GM21360 (cell line): ENCODE data around the gene GAS6.

ENCODE experiments used
- ATAC-seq: cut with Tn5 transposase; IDR thresholded peaks from one replicate; pipeline ENCODE4 v1.9.1; 2021; ENCODE audit warnings: mild to moderate bottlenecking, moderate library complexity; ENCODE audit not compliant: unreplicated experiment

The GAS6 gene

DNA sequence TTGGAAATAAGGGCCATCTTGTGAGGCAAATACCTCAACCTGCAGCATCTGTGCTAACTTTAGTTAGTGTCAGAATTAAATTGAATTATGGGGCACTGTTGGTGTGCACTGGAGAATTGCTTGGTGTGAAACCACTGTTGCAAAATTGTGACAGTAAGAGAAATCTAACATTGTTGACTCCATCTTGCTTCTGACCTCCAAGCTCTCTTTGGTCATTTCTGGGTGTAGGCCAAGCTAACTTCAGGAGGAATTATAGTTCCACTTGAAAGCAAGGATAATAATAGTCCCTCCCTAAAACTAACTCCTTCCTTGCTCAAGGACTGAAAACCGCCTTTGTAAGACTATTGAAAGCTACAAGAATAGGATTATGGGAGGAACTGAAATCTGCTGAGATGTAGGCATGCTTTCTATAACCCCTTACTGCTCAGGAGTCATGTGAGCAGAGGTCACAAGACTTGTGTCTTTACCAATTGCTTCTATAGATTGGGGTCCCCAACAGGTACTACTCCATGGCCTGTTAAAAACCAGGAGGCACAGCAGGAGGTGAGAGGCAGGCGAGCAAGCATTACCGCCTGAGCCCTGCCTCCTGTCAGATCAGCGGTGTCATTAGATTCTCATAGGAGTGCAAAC is 24.9 kb upstream of the GAS6 start:
- no peak for ATAC-seq

DNA sequence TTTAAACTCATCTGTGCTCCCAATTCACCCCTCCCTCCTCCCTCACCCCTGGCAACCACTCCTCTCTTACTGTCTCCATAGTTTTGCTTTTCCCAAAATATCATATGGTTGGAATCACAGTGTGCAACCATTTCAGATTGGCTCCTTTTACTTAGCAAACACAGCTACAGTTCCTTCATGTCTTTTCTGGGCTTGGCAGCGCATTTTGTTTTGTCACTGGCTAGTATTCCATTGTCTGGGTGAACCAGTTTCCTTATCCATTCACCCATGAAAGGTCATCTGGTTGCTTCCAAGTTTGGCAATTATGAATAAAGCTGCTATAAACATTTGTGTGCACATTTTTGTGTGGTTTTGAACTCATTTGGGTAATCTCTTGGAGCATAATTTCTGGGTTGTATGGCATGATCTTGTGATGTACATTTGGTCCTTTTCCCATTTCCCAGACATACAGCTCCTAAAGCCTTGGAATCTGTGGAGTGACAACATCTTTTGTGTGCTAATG is 23.9 kb upstream of the GAS6 start:
- ATAC-seq, result no peak

DNA sequence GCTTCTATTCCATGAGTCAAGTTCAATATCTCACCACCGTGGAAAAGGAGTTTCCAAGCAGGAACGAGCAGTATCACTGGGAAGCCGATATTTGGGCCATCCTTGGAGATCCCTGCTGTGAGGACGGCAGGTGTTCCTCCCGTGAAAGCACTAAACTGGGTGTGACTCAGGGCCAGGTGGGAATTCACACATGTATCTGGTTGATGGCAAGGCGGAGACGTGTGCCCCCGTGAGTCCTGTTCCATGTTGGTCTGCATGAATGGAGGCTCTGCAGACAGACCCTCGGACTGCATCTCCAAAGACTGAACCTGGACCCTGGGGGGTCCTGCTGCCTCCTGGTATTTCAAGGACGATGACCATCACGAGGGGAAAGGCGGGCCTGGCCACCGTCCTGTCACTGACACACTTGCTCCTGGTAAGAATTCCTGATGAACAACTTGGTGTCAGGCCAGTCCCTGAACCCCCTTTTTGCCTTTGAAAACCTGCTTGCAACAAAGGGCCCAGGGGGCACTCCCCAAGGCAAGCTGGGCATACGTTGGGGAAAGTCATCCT is 22.8 kb upstream of the GAS6 start:
- ATAC-seq, result no peak

DNA sequence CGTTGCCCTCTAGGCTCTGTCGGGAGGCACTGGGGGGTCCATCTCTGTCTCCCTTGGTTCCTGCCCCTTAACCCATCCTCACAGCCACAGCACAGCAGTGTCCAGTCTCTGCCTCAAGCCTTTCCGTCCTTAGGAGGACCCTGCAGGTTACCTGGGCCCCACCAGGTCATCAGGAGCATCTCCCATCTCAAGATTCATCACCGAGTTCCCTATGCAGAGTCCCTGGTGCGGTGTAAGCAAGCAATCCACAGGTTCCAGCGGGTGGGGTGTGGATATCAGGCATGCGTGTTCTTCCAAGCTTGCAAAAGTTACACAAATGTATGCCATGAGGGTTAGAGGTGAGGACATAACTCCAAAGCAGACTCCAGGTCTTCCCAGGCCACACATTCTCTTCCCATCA is 20.9 kb upstream of the GAS6 start:
- no peak for ATAC-seq

DNA sequence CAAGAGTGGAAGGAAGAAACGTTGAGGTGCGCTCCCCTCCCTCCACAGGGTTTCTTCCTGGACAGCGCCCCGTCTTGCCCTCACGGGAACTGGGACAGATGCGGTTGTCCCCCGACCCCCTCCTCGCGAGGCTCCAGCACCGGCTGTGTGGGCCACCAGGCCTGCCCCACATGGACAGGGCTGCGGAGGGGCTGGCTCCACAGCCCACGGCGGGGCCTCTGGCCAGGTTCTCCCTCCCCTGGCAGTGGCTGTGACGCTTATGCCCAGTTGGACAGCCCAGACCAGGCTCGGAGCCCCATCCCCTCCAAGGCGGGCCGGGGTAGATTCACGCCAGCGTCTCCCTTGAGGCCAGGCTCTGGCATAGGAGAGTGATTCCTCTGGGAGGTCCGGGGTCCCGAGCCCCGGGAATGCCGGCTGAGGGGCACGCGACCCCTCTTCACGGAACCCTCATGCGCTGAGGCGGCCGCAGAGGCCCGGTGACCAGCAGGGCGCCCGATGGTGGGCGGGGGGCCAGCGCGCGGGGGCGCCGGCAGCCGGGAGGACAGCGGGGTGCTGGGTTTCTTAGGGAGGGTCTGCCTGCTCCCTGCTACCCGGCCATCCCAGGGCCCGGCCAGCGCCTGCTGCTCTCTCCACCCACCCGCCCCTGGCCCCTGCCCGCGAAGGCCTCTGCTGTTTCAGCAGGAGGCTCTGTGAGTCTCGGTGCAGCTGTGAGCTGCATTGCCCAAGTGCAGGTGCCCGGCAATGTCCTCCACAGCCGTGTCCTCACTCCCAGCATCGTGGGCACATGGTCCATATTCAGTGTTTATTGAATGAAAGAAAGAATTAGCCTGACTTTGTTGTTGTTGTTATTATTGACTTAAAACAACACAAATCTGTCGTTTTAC is 20.3 kb upstream of the GAS6 start:
- no peak for ATAC-seq

DNA sequence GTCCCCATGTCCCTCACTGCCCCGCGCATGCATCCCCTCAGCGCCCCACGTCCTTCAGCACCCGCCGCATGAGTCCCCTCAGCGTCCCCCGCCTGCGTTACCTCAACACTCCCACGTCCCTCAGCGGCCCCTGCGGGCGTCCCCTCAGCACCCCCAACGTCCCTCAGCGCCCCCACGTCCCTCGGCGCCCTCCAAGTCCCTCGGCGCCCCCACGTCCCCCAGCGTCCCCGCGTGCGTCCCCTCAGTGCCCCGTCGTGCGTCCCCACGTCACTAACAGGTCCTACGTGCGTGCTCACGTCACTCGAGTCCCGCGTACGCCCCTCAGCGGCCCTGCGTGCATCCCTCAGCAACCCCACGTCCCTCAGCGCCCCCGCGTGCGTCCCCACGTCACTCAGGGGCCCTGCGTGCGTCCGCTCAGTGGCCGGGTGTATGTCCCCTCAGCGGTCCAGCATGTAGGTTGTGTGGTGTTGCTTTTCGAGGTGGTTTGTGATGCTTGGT is 19.5 kb upstream of the GAS6 start:
- no peak for ATAC-seq

DNA sequence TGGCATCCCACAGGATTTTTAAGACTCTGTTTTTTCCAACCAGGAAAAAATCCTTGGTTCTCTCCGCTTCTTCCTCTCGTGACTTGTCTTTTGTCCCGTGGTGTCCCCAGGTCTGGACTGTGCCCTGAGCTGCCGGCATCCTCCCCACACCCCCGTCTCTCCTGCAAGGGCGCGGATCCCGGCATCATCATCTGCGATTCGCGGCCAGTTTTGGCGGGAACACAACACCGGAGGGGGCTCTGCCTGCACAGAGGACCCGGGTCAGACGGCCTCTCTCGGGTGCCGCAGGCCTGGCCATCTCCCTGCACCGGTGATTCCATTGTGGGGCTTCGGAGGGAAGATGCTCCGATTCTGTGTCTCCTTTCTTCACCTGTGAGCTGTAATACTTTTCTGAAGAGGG is 18.8 kb upstream of the GAS6 start:
- no peak for ATAC-seq

DNA sequence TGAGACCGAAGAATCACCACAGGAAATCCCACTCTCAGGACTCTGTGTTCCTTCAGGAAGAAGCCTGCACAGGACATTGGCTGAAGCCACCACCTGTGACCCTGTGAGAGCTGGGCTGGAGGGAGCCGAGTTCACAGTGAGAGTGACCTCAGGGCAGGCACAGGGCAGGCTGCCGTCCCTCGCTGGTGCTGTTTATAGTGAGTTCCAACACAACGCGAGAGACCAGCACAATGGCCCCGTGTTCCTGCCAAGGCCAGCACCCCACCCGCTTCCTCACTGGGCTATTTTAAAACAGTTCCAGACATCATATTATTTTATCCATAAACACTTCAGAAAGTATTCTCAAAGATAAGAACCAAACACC is 18.4 kb upstream of the GAS6 start:
- ATAC-seq, result no peak

DNA sequence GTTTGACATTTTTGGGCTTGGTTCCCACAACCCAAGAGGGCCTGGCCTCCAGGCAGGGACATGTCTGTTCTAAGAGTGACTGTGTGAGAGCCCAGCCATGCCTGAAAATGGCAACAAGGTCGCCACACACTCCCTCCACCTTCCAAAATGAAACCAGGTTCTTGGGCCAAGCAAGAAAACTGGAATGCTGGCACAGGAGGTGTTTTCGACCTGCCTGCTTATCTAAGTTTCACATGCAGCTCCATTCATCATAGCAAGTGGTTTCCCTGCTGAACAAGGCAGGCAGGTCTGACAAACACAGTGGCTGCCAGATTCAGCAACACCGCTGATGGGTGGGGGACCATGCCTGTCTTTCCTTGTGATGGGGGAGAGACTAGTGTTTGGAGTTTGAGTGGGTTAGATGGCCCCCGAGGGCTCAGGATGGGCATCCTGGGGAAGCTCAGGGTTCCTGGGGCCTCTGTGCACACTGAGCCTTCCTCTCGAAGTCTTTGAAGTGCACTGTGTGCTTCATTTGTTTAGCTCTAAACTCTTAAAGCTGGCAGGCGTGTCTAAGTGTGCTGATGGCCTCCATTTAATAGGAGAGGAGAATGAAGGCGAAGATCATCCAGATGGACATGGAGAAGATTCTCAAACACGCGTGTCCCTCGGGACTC is 17.9 kb upstream of the GAS6 start:
- ATAC-seq, result no peak

DNA sequence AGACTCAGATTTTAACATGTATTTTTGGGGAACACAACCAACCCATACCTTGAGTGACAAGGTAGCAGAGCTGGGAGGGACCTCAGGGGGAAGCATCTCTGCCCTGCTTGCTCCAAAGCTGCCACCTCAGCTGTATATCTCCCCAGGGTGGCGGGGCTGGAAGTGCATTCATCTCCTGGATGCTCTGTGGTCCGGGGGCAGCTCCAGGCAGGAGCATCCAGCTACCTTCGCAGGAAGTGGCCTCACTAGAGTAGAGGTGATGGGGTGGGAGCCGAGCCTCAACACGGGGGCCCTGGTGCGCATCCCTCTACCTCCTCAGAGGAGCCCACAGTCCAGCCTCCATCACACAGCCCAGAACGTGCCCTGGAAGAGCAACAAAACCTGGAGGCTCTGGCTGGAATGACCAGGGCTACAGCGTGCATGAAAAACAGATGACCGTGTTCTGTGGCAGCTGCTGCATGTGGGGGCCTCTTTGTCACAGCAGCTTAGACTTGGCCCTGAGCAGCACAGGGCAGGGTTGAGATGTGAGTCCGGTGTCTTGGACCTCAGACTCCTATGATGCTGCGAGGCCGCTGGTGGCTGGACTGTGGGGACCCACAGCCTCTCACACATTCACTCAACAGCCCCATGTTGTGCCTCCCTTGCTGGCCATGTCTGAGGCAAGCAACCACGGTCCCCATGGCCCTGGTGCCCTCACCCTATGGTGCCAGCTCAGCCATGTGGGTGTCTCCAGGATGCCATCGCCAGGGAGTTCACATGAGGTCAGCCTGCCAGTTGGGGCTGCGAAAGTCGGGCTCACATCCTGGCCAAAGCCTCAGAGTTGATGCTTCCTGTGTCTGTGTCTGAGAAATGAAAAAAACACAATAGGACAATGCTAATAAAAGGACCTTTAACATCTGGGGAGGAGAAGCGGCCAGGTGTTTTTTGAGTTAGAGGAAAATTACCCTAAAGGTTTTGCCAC is 17.1 kb upstream of the GAS6 start:
- ATAC-seq, result no peak

DNA sequence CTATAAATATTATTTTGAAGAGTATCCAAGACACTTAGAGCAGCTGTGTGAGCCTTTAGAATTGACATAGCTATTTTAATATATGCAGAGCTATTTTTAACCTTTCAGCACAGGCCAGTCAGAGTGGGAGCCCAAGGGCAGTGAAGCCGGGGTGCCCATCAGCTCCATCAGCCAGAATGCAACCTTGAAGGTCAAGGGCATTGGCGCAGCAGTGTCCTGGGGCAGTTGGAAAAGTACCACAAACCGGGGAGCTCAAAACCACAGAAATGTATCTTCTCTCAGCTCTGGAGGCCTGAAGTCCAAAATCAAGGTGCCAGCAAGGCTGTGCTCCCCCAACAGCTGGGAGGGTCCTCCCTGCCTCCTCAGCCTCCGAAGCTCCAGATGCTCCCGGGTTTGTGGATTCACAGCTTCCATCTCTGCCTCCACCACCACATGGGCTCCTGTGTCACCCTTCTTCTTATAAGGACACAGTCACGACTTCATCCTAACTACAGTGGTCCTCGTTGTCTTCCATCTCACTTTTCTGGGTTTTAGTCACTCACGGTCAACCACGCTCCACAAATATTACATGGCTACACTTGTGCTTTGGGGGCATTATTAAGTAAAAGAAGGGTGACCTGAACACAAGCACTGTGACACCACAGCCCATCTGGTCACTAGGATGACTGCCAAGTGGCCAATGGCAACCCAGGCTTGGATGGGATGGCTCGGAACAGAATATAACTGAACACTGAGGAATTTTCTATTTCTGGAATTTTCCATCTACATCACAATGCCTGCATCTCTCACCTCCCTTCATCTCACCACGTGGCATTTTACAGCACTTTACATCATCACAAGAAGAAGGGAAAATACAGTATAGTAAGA is 15.9 kb upstream of the GAS6 start:
- no peak for ATAC-seq

DNA sequence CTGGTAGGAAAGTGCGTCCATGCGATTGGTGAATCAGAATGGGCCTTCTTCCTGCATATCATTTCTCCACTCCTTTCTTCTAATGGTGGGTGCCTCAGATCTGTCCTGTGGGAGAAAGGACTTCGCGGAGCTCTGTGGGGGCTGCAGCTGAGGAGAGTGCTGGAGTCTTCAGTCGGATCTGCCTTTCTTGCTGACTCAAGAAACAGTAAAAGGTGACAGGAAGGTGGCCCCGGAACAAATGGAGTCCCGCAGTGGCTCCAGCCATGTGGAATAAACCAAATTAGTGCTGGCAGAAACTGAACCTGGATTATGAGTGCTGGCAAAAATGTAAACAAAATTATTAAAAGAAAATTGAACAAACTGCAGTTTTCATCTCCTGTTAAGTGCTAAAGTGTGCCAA is 15.1 kb upstream of the GAS6 start:
- no peak for ATAC-seq

DNA sequence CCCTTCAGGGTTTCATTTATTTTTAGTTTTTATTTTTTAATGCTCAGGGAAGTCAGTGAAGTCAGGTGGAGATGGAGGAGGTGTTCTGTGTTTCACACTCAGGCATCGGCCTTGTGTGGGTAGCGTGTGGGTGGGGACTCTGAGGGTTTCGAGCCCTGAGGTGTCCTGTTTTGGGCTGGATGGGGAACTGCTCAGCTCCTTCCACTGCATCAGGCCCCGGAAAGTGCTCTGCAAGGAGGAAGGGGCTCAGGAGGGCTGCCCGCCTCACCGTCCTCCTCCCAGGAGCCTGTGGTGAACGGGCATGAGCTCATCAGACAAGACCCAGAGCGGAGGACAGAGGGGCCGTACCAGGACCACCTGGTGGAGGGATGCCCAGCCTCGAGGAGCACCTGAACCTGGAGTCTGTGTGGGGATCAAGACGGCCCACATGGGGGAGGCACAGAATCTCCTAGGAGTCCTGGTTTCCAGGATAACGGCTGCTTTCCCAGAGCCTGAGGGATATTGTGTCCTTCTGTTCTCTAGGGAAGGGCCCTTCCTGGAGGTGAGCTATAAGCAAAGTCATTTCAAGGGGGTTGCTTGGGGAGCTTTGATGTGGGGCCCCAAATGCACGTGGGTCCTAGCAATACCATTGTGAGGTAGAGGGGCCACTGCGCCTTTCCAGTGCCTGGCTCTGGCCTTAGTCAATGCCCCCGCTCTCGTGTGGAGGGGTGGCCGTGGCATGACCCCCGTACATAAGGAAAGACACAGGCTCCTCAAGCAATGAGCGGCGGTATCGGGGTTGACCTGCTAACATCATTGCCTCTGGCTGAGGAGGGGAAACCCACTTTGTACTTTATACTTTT is 13.5 kb upstream of the GAS6 start:
- ATAC-seq, result no peak

DNA sequence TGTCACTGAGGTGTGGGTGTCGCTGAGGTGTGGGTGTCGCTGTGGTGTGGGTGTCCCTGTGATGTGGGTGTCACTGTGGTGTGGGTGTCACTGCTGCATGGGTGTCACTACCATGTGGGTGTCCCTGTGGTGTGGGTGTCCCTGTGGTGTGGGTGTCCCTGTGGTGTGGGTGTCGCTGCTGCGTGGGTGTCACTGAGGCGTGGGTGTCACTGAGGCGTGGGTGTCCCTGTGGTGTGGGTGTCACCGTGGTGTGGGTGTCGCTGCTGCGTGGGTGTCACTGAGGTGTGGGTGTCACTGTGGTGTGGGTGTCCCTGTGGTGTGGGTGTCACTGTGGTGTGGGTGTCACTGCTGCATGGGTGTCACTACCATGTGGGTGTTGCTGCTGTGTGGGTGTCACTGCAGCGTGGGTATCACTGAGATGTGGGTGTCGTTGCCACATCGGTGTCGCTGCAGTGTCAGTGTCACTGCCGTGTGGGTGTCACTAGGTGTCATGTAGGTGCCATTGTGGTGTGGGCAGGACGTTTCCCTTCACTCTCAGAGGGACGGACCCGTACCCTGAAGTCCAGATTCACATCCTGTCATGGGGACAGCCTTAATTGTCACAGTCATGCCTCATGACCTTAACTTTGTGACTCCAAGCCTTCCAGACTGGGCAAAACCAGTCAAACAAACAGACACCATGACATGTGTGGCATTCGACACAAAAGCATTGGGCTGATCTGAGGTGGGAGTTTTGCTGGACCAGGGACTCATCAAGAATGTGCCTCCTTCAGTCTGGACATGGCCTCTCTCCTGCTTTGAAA is 12.7 kb upstream of the GAS6 start:
- ATAC-seq, result no peak

DNA sequence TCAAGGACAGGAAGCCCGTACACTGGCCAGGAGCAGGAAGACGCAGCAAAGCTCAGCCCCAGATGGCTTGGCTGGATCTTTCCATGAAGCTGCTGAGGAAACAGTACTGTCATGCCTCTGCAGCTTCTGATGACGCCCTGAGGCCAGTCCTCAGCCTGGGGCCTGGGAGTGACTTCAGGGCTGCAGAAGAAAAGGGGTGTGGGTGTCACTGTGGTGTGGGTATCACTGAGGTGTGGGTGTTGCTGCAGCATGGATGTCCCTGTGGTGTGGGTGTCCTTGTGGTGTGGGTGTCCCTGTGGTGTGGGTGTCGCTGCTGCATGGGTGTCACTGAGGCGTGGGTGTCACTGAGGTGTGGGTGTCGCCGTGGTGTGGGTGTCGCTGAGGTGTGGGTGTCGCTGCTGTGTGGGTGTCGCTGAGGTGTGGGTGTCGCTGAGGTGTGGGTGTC is 12.0 kb upstream of the GAS6 start:
- no peak for ATAC-seq

DNA sequence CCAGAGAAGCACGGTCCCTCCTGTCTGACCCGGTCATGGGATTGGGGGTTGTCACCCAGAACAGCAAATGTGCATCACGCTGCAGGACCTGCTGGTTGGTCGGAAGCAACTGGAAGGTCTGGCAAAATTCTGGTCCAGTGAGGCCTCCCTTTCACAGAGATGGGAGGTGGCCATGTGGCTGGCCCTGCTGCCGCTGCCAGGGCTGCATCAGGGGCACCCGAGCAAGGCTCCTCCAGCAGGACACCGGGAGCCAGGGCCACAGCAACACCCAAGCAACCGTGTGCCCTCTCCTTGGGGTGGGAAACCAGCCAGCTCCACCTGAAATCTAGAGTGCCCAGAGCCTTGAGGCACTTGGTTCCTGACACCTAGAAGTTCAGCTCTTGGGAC is 11.5 kb upstream of the GAS6 start:
- no peak for ATAC-seq

DNA sequence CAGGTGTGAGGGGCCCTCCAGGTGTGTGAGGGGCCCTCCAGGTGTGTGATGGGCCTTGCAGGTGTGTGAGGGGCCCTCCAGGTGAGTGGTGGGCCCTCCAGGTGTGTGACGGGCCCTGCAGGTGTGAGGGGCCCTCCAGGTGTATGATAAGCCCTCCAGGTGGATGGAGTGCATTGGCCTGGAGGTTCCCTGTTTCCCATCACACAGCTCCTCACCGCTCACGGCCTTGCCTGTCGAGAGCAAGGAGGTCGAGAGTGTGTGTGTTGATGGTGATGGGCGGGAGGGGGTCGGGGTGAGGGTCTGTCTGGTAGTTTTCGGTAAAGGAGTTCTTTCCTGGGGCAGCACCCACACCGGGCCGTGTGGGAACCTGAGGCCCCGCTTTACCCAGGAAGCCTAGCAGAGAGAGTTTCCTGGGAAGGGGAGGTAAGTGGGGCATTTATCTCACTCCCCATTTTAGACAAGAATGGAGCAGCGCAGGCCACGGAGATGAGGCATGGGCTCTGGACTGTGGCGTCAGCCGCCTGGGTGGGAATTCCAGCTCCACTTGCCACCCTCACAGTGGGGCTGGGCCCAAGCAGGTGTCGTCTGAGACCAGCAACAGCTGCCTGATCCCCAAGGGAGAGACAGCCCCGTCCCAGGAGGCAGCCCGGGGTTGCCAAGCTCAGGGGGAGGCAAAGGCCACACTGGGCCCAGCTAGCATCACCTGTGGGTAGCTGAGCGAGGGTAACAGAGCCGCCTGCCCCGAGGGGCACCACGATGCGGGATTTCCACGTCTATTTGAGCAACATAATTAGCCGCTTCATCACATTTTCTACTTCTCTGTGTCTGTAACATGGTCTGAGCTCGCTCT is 10.9 kb upstream of the GAS6 start:
- no peak for ATAC-seq
